GM06990 (cell line): ENCODE results near the gene ARHGAP8.

Experiments used
- DNase-seq: peaks from one replicate; pipeline ENCODE4 v3.0.0-alpha.2; 2011; ENCODE audit not compliant: insufficient read length; ENCODE audit errors: extremely low read depth
- H3K27me3 ChIP-seq: replicated peaks from 2 replicates; pipeline ENCODE4 v1.6.0; 2011; ENCODE audit warnings: low read length; ENCODE audit not compliant: control insufficient read depth, insufficient read depth
- H3K36me3 ChIP-seq: 2 replicates; pipeline ENCODE4 v1.5.1; 2011; ENCODE audit warnings: low read length; ENCODE audit not compliant: control insufficient read depth, insufficient read depth
- H3K4me3 ChIP-seq: replicated peaks from 2 replicates; pipeline ENCODE4 v1.5.1; 2011; ENCODE audit warnings: low read depth, mild to moderate bottlenecking, control low read depth, low read length
- CTCF ChIP-seq: IDR thresholded peaks from 2 replicates; pipeline ENCODE4 v1.5.1; 2011; ENCODE audit warnings: low read length, control low read depth, mild to moderate bottlenecking, inconsistent platforms; ENCODE audit not compliant: insufficient read depth, poor library complexity, severe bottlenecking

Gene ARHGAP8

GRCh38 chr22:44752285-44753188, at the start of gene ARHGAP8:
Gene ARHGAP8, plus strand, starts transcription at chr22:44752575. Its CDS starts 33,953 bp downstream, at chr22:44786528.
- no peak for TF ChIP-seq CTCF
- no peak for DNase-seq
- Histone ChIP-seq H3K36me3 (no peaks in the 10 kb centered on the region), H3K4me3 (no peak within 1 kb of the TSS), H3K27me3 (peaks cover 2% of the 10 kb centered on the region)

DNA sequence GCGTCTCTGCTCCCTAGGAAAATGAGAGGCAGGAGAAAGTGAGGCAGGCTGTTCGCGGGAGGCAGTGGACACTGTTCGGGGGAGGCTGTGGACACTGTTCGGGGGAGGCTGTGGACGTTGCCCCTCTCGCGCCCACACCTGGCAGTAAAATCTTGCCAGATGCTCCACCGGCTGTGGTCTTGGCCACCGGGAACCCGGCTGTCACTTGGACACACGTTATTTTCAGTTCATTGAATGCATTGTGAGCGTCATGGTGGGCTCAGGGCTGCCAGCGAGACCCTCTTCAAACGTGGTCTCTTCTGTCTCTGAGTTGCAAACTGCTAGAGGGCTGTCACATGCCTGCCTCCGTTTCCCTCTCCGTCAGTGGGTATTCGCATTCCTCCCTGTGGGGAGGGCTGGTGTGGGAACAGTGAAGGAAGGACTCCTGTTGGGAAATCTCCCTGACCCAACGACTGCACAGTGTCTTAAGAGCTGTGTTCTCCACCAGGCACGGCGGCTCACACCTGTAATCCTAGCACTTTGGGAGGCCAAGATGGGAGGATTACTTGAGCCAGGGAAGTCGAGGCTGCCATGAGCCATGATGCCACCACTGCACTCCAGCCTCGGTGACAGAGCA, 49.0 kb upstream of the ARHGAP8 start:
- Histone ChIP-seq H3K27me3 (no peaks in the 10 kb centered on the region; the same call in none of the 2 replicates), H3K4me3 (no peak overlapping the region), H3K36me3 (no peaks in the 10 kb centered on the region)
- TF ChIP-seq CTCF = no peak
- no peak for DNase-seq

GRCh38 chr22:44704159-44705021, 48.0 kb upstream of the ARHGAP8 start:
- Histone ChIP-seq H3K36me3 (no peaks in the 10 kb centered on the region), H3K4me3 (no peak overlapping the region), H3K27me3 (no peaks in the 10 kb centered on the region; the same call in none of the 2 replicates)
- TF ChIP-seq CTCF = no peak
- DNase-seq = no peak

DNA sequence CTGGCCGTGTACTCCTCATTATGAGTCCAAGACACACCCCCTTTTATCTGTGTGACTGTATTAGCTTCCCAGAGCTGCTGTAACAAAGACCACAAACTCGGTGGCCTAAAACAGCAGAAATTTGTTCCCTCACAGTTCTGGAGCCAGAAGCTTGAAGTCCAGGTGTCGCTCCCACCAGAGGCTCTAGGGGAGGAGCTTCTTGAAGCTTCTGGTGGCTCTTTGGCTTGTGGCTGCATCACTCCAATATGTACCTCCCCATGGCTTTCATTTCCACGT, 47.4 kb upstream of the ARHGAP8 start:
- Histone ChIP-seq H3K27me3 (no peaks in the 10 kb centered on the region; the same call in none of the 2 replicates), H3K4me3 (no peak overlapping the region), H3K36me3 (no peaks in the 10 kb centered on the region)
- DNase-seq = no peak
- TF ChIP-seq CTCF = no peak

DNA sequence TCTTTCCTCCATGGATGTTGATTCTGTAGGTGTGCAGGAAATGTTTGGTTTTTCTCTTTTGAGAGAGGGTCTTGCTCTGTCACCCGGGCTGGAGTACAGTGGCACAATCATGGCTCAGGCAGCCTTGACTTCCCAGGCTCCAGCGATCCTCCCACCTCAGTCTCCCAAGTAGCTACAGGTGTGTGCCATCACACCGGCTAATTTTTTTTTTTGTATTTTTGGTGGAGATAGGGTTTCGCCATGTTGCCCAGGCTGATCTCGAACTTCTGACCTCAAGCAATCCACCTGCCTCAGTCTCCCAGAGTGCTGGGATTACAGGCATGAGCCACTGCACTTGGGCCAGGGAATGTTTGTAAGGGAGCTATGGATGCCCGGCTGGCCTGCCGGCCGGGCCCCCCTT, 45.9 kb upstream of the ARHGAP8 start:
- no peak for TF ChIP-seq CTCF
- Histone ChIP-seq H3K4me3 (no peak overlapping the region), H3K36me3 (no peaks in the 10 kb centered on the region), H3K27me3 (no peaks in the 10 kb centered on the region; the same call in none of the 2 replicates)
- no peak for DNase-seq
